Breast epithelium (tissue), 4 donors: ENCODE data around the gene COQ8B. TPM values are rescaled to one million over a fixed set of nuclear protein-coding genes. Genes with fewer than 3 reads are reported as not detected.
A peak's percentile ranks its signal among the peaks of the same experiment; 100 is the strongest.

ENCODE experiments used
- DNase-seq, 2 donors: peaks; one replicate each; pipeline ENCODE4 v3.0.0-alpha.2; 2019; ENCODE audit warnings: low spot score in 2 of 2
- H3K27ac ChIP-seq, 2 donors: fragments of 200-600 bp; sonication (generic) in 1 of 2; one replicate each; pipeline ENCODE4 v1.5.1; 2016 to 2019; ENCODE audit warnings: mild to moderate bottlenecking in 1 of 2
- H3K27me3 ChIP-seq, 2 donors: fragments of 200-600 bp; sonication (generic) in 1 of 2; one replicate each; pipeline versions ENCODE4 v1.5.1 to v1.6.0; 2017 to 2019; ENCODE audit warnings: control low read depth in 1 of 2, mild to moderate bottlenecking in 1 of 2
- H3K36me3 ChIP-seq: fragments of 200-600 bp; one replicate; pipeline ENCODE4 v1.5.1; 2019
- H3K4me1 ChIP-seq, 2 donors: fragments of 200-600 bp; sonication (generic); one replicate each; pipeline ENCODE4 v1.5.1; 2016 to 2019; ENCODE audit warnings: control low read depth in 1 of 2
- H3K4me3 ChIP-seq, 3 donors: fragments of 200-600 bp; sonication (generic); 1 replicate in 2 of 3; 2 replicates in 1 of 3; pipeline ENCODE4 v1.5.1; 2016 to 2019; ENCODE audit warnings: mild to moderate bottlenecking in 3 of 3, moderate library complexity in 2 of 3
- H3K9me3 ChIP-seq, 2 donors: fragments of 200-600 bp; sonication (generic) in 1 of 2; one replicate each; pipeline ENCODE4 v1.5.1; 2016 to 2019; ENCODE audit warnings: control low read depth in 1 of 2
- CTCF ChIP-seq, 3 donors: fragments of 450-650 bp; IDR thresholded peaks; one replicate each; pipeline ENCODE4 v1.5.1; 2016 to 2017; ENCODE audit warnings: antibody characterized with exemption in 3 of 3, mild to moderate bottlenecking in 3 of 3, moderate library complexity in 3 of 3
- POLR2A ChIP-seq: fragments of 450-650 bp; IDR thresholded peaks from one replicate; pipeline ENCODE4 v1.6.1; 2016; ENCODE audit warnings: antibody characterized with exemption, mild to moderate bottlenecking, moderate library complexity
- POLR2AphosphoS5 ChIP-seq, 3 donors: sonication (generic); formaldehyde crosslinking; IDR thresholded peaks; one replicate each; pipeline ENCODE4 v1.6.1; 2017; ENCODE audit warnings: antibody characterized with exemption in 3 of 3
- intact Hi-C: fragments of 100-400 bp; cut with DNase I; formaldehyde crosslinking; loops from one replicate; pipeline ENCODE4 v1.15.1; 2023; ENCODE audit warnings: low total_unique reads
- total RNA-seq, 3 donors: library from RNA; depleted of rRNA; stranded (reverse); fragments of >200 nt; gene quantifications; one replicate each; pipeline ENCODE4 v1.1.0, GENCODE V29; 2016

The COQ8B gene
- total RNA-seq, 3 donors from 2014 or later, result 28.2 to 50.8 (median 45.7) TPM

GRCh38 chr19:40754611-40755247, 38.0 kb upstream of the COQ8B start:
- Histone ChIP-seq H3K27ac (peak overlapping the region; percentile 15 to 48), H3K9me3 (no peaks in the 10 kb centered on the region), H3K36me3 (peaks cover 8% of the 10 kb centered on the region), H3K4me3 (peak overlapping the region in 1 of 3 donors; percentile 6), H3K27me3 (no peaks in the 10 kb centered on the region), H3K4me1 (peaks cover 0 to 11% of the 10 kb centered on the region in 2 donors)
- intact Hi-C loops, result loop anchor here (5.0 kb wide), 1 partner anchor 92 kb away; no protein-coding TSS in a partner anchor
- no peak for DNase-seq
- TF ChIP-seq POLR2A, result no peak
- TF ChIP-seq CTCF (IDR thresholded peaks at IDR 0.05), result no peak
- no peak for TF ChIP-seq POLR2AphosphoS5 (IDR thresholded peaks at IDR 0.05)

GRCh38 chr19:40752257-40752781, 35.6 kb upstream of the COQ8B start:
- peaks cover 0 to 22% of the 10 kb centered on the region in 2 donors for H3K4me1 ChIP-seq
- H3K4me3 ChIP-seq, result peak overlapping the region; percentile 62 to 86 (median 78)
- DNase-seq, result no peak
- H3K27me3 ChIP-seq, result no peaks in the 10 kb centered on the region
- no peaks in the 10 kb centered on the region for H3K36me3 ChIP-seq
- TF ChIP-seq CTCF (IDR thresholded peaks at IDR 0.05), result no peak
- TF ChIP-seq POLR2A, result no peak
- TF ChIP-seq POLR2AphosphoS5 (IDR thresholded peaks at IDR 0.05), result no peak
- H3K27ac ChIP-seq, result peak overlapping the region in 1 of 2 donors; percentile 96
- H3K9me3 ChIP-seq, result no peaks in the 10 kb centered on the region
- intact Hi-C loops, result loop anchor here (5.0 kb wide), 1 partner anchor 90 kb away; no protein-coding TSS in a partner anchor

GRCh38 chr19:40750874-40751537, 34.3 kb upstream of the COQ8B start, which contains the start of gene SNRPA:
Gene SNRPA, plus strand, starts transcription at chr19:40751203. Its CDS starts 206 bp downstream, at chr19:40751409.
- peak; percentile 83 to 90 (median 86) for TF ChIP-seq POLR2AphosphoS5 (IDR thresholded peaks at IDR 0.05)
- no peak for TF ChIP-seq CTCF (IDR thresholded peaks at IDR 0.05)
- TF ChIP-seq POLR2A, result peak; percentile 85
- DNase-seq, result peak; percentile 96 to 97
- Histone ChIP-seq H3K27ac (peak within 1 kb of the TSS; percentile 93 to 96), H3K27me3 (no peaks in the 10 kb centered on the region), H3K4me3 (peak within 1 kb of the TSS; percentile 62 to 86 (median 78)), H3K4me1 (peaks cover 0 to 22% of the 10 kb centered on the region in 2 donors), H3K36me3 (no peaks in the 10 kb centered on the region), H3K9me3 (no peaks in the 10 kb centered on the region)
- intact Hi-C loops, result loop anchor here (1.0 to 5.0 kb wide), 2 partner anchors 36 to 89 kb away; no protein-coding TSS in a partner anchor

- intact Hi-C loops, result loop anchor here (5.0 kb wide), 1 partner anchor 88 kb away; no protein-coding TSS in a partner anchor
- peak; percentile 100 for DNase-seq
Measured at GRCh38 chr19:40750058-40750873, 33.6 kb upstream of the COQ8B start, which contains the start of gene ACTMAP. Gene ACTMAP, minus strand, starts transcription at chr19:40750477. Its CDS starts 674 bp downstream, at chr19:40749803.

More at GRCh38 chr19:40750058-40750873, 33.6 kb upstream of the COQ8B start, which contains the start of gene ACTMAP:
- peak within 1 kb of the TSS; percentile 93 to 96 for H3K27ac ChIP-seq
- H3K36me3 ChIP-seq, result no peaks in the 10 kb centered on the region
- no peaks in the 10 kb centered on the region for H3K9me3 ChIP-seq
- H3K27me3 ChIP-seq, result no peaks in the 10 kb centered on the region
- TF ChIP-seq POLR2AphosphoS5 (IDR thresholded peaks at IDR 0.05), result peak; percentile 82 to 97 (median 97)
- TF ChIP-seq POLR2A, result peak; percentile 79
- peak in 2 of 3 donors; percentile 12 to 18 for TF ChIP-seq CTCF (IDR thresholded peaks at IDR 0.05)
- peaks cover 0 to 22% of the 10 kb centered on the region in 2 donors for H3K4me1 ChIP-seq
- peak within 1 kb of the TSS; percentile 62 to 86 (median 78) for H3K4me3 ChIP-seq
